H9 (cell line): Measurements from ENCODE around the gene OSBPL1A. TPM values are rescaled to one million over a fixed set of nuclear protein-coding genes. Genes with fewer than 3 reads are reported as not detected.

Experiments
- DNase-seq: peaks from one replicate; pipeline ENCODE4 v3.0.0-alpha.2; 2017
- H2AFZ ChIP-seq: one replicate; pipeline ENCODE4 v1.6.1; 2013; ENCODE audit warnings: mild to moderate bottlenecking, low read length, control low read depth, moderate library complexity
- H2AK5ac ChIP-seq: 2 replicates; pipeline ENCODE4 v1.6.1; 2013; ENCODE audit warnings: low read length, control low read depth, mixed read lengths; ENCODE audit not compliant: insufficient read length
- H2BK120ac ChIP-seq: one replicate; pipeline ENCODE4 v1.6.1; 2013; ENCODE audit warnings: low read depth, mild to moderate bottlenecking, low read length, control low read depth, inconsistent platforms; ENCODE audit not compliant: poor library complexity, severe bottlenecking
- H2BK12ac ChIP-seq: 2 replicates; pipeline ENCODE4 v1.6.1; 2013; ENCODE audit warnings: low read length, control low read depth, mixed read lengths, low read depth; ENCODE audit not compliant: insufficient read length
- H2BK15ac ChIP-seq: 2 replicates; pipeline ENCODE4 v1.6.1; 2013; ENCODE audit warnings: low read depth, low read length, control low read depth
- H2BK20ac ChIP-seq: one replicate; pipeline ENCODE4 v1.6.1; 2013; ENCODE audit warnings: low read depth, mild to moderate bottlenecking, low read length, control low read depth, inconsistent platforms; ENCODE audit not compliant: poor library complexity, severe bottlenecking
- H2BK5ac ChIP-seq: 2 replicates; pipeline ENCODE4 v1.6.1; 2013; ENCODE audit warnings: low read length, control low read depth, mixed read lengths; ENCODE audit not compliant: insufficient read length
- H3K14ac ChIP-seq: 2 replicates; pipeline ENCODE4 v1.6.1; 2013; ENCODE audit warnings: low read length, control low read depth; ENCODE audit not compliant: insufficient read depth
- H3K18ac ChIP-seq: 2 replicates; pipeline ENCODE4 v1.6.1; 2013; ENCODE audit warnings: low read depth, mild to moderate bottlenecking, mixed read lengths, low read length, control low read depth; ENCODE audit not compliant: insufficient read length
- H3K23ac ChIP-seq: 2 replicates; pipeline ENCODE4 v1.6.1; 2013; ENCODE audit warnings: low read length, control low read depth, mixed read lengths, low read depth; ENCODE audit not compliant: insufficient read length
- H3K23me2 ChIP-seq: 2 replicates; pipeline ENCODE4 v1.6.1; 2013; ENCODE audit warnings: low read depth, mild to moderate bottlenecking, mixed read lengths, low read length, control low read depth; ENCODE audit not compliant: insufficient read length, poor library complexity, severe bottlenecking
- H3K27ac ChIP-seq: 2 replicates; pipeline ENCODE4 v1.5.1; 2013; ENCODE audit warnings: low read length, control low read depth, mixed read lengths, low read depth; ENCODE audit not compliant: insufficient read length
- H3K27me3 ChIP-seq: 2 replicates; pipeline ENCODE4 v1.6.1; 2013; ENCODE audit warnings: low read length, control low read depth, inconsistent platforms; ENCODE audit not compliant: insufficient read depth
- H3K4ac ChIP-seq: 2 replicates; pipeline ENCODE4 v1.6.1; 2013; ENCODE audit warnings: low read depth, mild to moderate bottlenecking, control low read depth, inconsistent platforms, low read length, moderate library complexity
- H3K4me1 ChIP-seq: 2 replicates; pipeline ENCODE4 v1.6.1; 2013; ENCODE audit warnings: low read length, control low read depth, inconsistent platforms; ENCODE audit not compliant: insufficient read depth
- H3K4me2 ChIP-seq: 2 replicates; pipeline ENCODE4 v1.6.1; 2013; ENCODE audit warnings: low read length, control low read depth, mixed read lengths; ENCODE audit not compliant: insufficient read length, insufficient read depth
- H3K56ac ChIP-seq: 2 replicates; pipeline ENCODE4 v1.6.1; 2013; ENCODE audit warnings: low read depth, mild to moderate bottlenecking, mixed read lengths, low read length, control low read depth; ENCODE audit not compliant: insufficient read length
- H3K79me1 ChIP-seq: 2 replicates; pipeline ENCODE4 v1.6.1; 2013; ENCODE audit warnings: low read depth, mild to moderate bottlenecking, moderate library complexity, low read length, control low read depth, inconsistent platforms; ENCODE audit not compliant: insufficient read depth, poor library complexity, severe bottlenecking
- H3K79me2 ChIP-seq: 2 replicates; pipeline ENCODE4 v1.6.1; 2013; ENCODE audit warnings: low read length, control low read depth, inconsistent platforms; ENCODE audit not compliant: insufficient read depth
- H3K9ac ChIP-seq: 2 replicates; pipeline ENCODE4 v1.6.1; 2013; ENCODE audit warnings: low read length, control low read depth, mixed read lengths; ENCODE audit not compliant: insufficient read length; ENCODE audit errors: extremely low read depth
- H3K9me3 ChIP-seq: one replicate; pipeline ENCODE4 v1.6.1; 2013; ENCODE audit warnings: low read depth, low read length, inconsistent platforms; ENCODE audit not compliant: control insufficient read depth
- H3T11ph ChIP-seq: one replicate; pipeline ENCODE4 v1.6.1; 2013; ENCODE audit warnings: mild to moderate bottlenecking, low read length, control low read depth, inconsistent platforms
- H4K20me1 ChIP-seq: one replicate; pipeline ENCODE4 v1.6.1; 2013; ENCODE audit not compliant: control insufficient read depth, insufficient read length, insufficient read depth
- H4K5ac ChIP-seq: 2 replicates; pipeline ENCODE4 v1.6.1; 2013; ENCODE audit warnings: low read depth, mild to moderate bottlenecking, mixed read lengths, low read length, control low read depth; ENCODE audit not compliant: insufficient read length
- H4K8ac ChIP-seq: replicated peaks from 2 replicates; pipeline ENCODE4 v1.6.1; 2013; ENCODE audit warnings: low read length, control low read depth, mixed read lengths, low read depth; ENCODE audit not compliant: insufficient read length
- H4K91ac ChIP-seq: 2 replicates; pipeline ENCODE4 v1.6.1; 2013; ENCODE audit warnings: low read depth, mild to moderate bottlenecking, moderate library complexity, mixed read lengths, low read length, control low read depth; ENCODE audit not compliant: insufficient read length
- H3K27ac Mint-ChIP-seq, 3 experiments: 2 replicates in 2 of 3; 3 replicates in 1 of 3; pipeline ENCODE4 v1.8.0; 2020 to 2021; ENCODE audit warnings: mixed read lengths in 3 of 3, mild to moderate bottlenecking in 1 of 3, moderate library complexity in 1 of 3
- H3K27me3 Mint-ChIP-seq: 2 replicates; pipeline ENCODE4 v1.8.0; 2021; ENCODE audit warnings: low read depth, mild to moderate bottlenecking, moderate library complexity, mixed read lengths
- H3K36me3 Mint-ChIP-seq, 3 experiments: 2 replicates in 2 of 3; 3 replicates in 1 of 3; pipeline ENCODE4 v1.8.0; 2020 to 2021; ENCODE audit warnings: low read depth in 3 of 3, mixed read lengths in 3 of 3; ENCODE audit not compliant: insufficient read depth in 1 of 3
- H3K4me1 Mint-ChIP-seq, 2 experiments: 2 replicates each; pipeline ENCODE4 v1.8.0; 2020; ENCODE audit warnings: mixed read lengths in 2 of 2
- H3K4me3 Mint-ChIP-seq, 2 experiments: 2 replicates in 1 of 2; 3 replicates in 1 of 2; pipeline ENCODE4 v1.8.0; 2020 to 2021; ENCODE audit warnings: mild to moderate bottlenecking in 2 of 2, mixed read lengths in 2 of 2, moderate library complexity in 1 of 2
- H3K9me3 Mint-ChIP-seq, 2 experiments: 2 replicates in 1 of 2; 3 replicates in 1 of 2; pipeline ENCODE4 v1.8.0; 2020; ENCODE audit warnings: mild to moderate bottlenecking in 2 of 2, mixed read lengths in 2 of 2, moderate library complexity in 1 of 2
- CTCF ChIP-seq: fragments of 200-600 bp; sonication (generic); conservative IDR thresholded peaks from 3 replicates; pipeline ENCODE4 v1.8.0; 2021; ENCODE audit warnings: antibody characterized with exemption, mild to moderate bottlenecking
- WGBS: extraction: QIAGEN DNeasy Blood & Tissue Kit; methylation state at CpG from one replicate; pipeline ENCODE4 v1.1.7; 2013; ENCODE audit warnings: missing lambda C conversion rate, low lambda C conversion rate, mixed read lengths; ENCODE audit not compliant: insufficient read length; ENCODE audit errors: extremely low coverage; 5-methylcytosine and 5-hydroxymethylcytosine counted together
- total RNA-seq: library from RNA; stranded (reverse); gene quantifications from 2 replicates; pipeline ENCODE4 v1.2.1, GENCODE V29; 2021

The OSBPL1A gene
- total RNA-seq, 1 experiment from 2014 or later = 33.9 TPM

- Histone ChIP-seq H4K8ac (no peak overlapping the region), H3K18ac (no peak overlapping the region), H2BK120ac (no peak overlapping the region), H2AK5ac (no peak overlapping the region), H4K5ac (no peak overlapping the region), H3K27ac (no peak overlapping the region), H3T11ph (no peak overlapping the region), H3K56ac (no peak overlapping the region), H3K23me2 (no peaks in the 10 kb centered on the region), H3K79me1 (no peaks in the 10 kb centered on the region), H3K23ac (no peak overlapping the region), H2BK15ac (no peak overlapping the region), H3K79me2 (no peaks in the 10 kb centered on the region), H2BK20ac (no peak overlapping the region), H3K4me1 (no peaks in the 10 kb centered on the region), H3K4me2 (no peak overlapping the region), H3K14ac (no peak overlapping the region), H2BK12ac (no peak overlapping the region), H2AFZ (no peak overlapping the region), H2BK5ac (no peak overlapping the region), H3K9me3 (no peaks in the 10 kb centered on the region), H4K20me1 (no peaks in the 10 kb centered on the region), H3K27me3 (no peaks in the 10 kb centered on the region), H3K4ac (no peak overlapping the region), H4K91ac (no peak overlapping the region), H3K9ac (no peak overlapping the region)
- Mint-ChIP-seq H3K27me3 (peaks cover 2% of the 10 kb centered on the region; the same call in 1 of the 2 replicates), H3K27ac (no peak overlapping the region; a peak in 2 of 7 replicates), H3K36me3 (no peaks in the 10 kb centered on the region), H3K4me1 (peaks cover 4 to 11% of the 10 kb centered on the region in 2 experiments), H3K9me3 (no peaks in the 10 kb centered on the region), H3K4me3 (no peak overlapping the region)
- TF ChIP-seq CTCF = no peak
- DNase-seq = no peak
- WGBS = no CpG with 5 or more reads among the region's 3 CpGs
Observed at GRCh38 chr18:24417480-24417879, 19.9 kb upstream of the OSBPL1A start.
